GM23338 (cell line): ENCODE data around the gene AGO4. TPM values are rescaled to one million over a fixed set of nuclear protein-coding genes. Genes with fewer than 3 reads are reported as not detected.
A peak's percentile ranks its signal among the peaks of the same experiment; 100 is the strongest.

Experiments used
- ATAC-seq: fragments of 200-7000 bp; cut with Tn5 transposase; 3 replicates; pipeline ENCODE4 v1.9.1; 2020
- DNase-seq: peaks from one replicate; pipeline ENCODE4 v3.0.0-alpha.2; 2015; ENCODE audit warnings: low spot score
- H2AFZ ChIP-seq: fragments of 200-600 bp; sonication (generic); 2 replicates; pipeline ENCODE4 v1.8.0; 2016; ENCODE audit warnings: antibody characterized with exemption, mild to moderate bottlenecking, moderate library complexity
- H3F3A ChIP-seq: fragments of 200-600 bp; sonication (generic); replicated peaks from 2 replicates; pipeline ENCODE4 v1.8.0; 2017; ENCODE audit warnings: antibody characterized with exemption, mixed run types, low read depth
- H3K27ac ChIP-seq: fragments of 200-600 bp; sonication (generic); 2 replicates; pipeline ENCODE4 v1.6.1; 2016; ENCODE audit warnings: low read depth
- H3K27me3 ChIP-seq: fragments of 200-600 bp; sonication (generic); 2 replicates; pipeline ENCODE4 v1.8.0; 2016; ENCODE audit warnings: mild to moderate bottlenecking, mixed run types, moderate library complexity; ENCODE audit not compliant: insufficient read depth
- H3K36me3 ChIP-seq: fragments of 200-600 bp; sonication (generic); 2 replicates; pipeline ENCODE4 v1.8.0; 2016; ENCODE audit warnings: mild to moderate bottlenecking; ENCODE audit not compliant: insufficient read depth
- H3K4me1 ChIP-seq: fragments of 200-600 bp; sonication (generic); 2 replicates; pipeline ENCODE4 v1.8.0; 2016; ENCODE audit warnings: mild to moderate bottlenecking, moderate library complexity; ENCODE audit not compliant: insufficient read depth
- H3K4me2 ChIP-seq: fragments of 200-600 bp; sonication (generic); 2 replicates; pipeline ENCODE4 v1.7.1; 2017; ENCODE audit warnings: mixed run types
- H3K4me3 ChIP-seq: fragments of 200-600 bp; sonication (generic); 2 replicates; pipeline ENCODE4 v1.6.1; 2016; ENCODE audit warnings: mixed run types
- H3K79me2 ChIP-seq: fragments of 200-600 bp; sonication (generic); replicated peaks from 2 replicates; pipeline ENCODE4 v1.8.0; 2017; ENCODE audit warnings: mild to moderate bottlenecking; ENCODE audit not compliant: insufficient read depth
- H3K9me2 ChIP-seq: fragments of 200-600 bp; sonication (generic); 2 replicates; pipeline ENCODE4 v1.8.0; 2017; ENCODE audit not compliant: insufficient read depth
- H4K20me1 ChIP-seq: fragments of 200-600 bp; sonication (generic); replicated peaks from 2 replicates; pipeline ENCODE4 v1.8.0; 2017; ENCODE audit warnings: mild to moderate bottlenecking; ENCODE audit not compliant: insufficient read depth
- H3K27ac Mint-ChIP-seq: 2 replicates; pipeline ENCODE4 v1.8.0; 2020; ENCODE audit warnings: inconsistent platforms, mild to moderate bottlenecking, moderate library complexity, mixed read lengths
- H3K27me3 Mint-ChIP-seq: 3 replicates; pipeline ENCODE4 v1.8.0; 2022; ENCODE audit warnings: low read depth, mild to moderate bottlenecking, moderate library complexity, mixed read lengths, inconsistent platforms; ENCODE audit not compliant: insufficient read depth, poor library complexity
- H3K36me3 Mint-ChIP-seq: 3 replicates; pipeline ENCODE4 v1.8.0; 2021; ENCODE audit warnings: low read depth, mild to moderate bottlenecking, inconsistent platforms, moderate library complexity, mixed read lengths
- H3K4me1 Mint-ChIP-seq: 3 replicates; pipeline ENCODE4 v1.8.0; 2020; ENCODE audit warnings: mild to moderate bottlenecking, inconsistent platforms, mixed read lengths
- H3K4me3 Mint-ChIP-seq: 3 replicates; pipeline ENCODE4 v1.8.0; 2021; ENCODE audit warnings: moderate library complexity, mild to moderate bottlenecking, inconsistent platforms, mixed read lengths
- H3K9me3 Mint-ChIP-seq: 3 replicates; pipeline ENCODE4 v1.8.0; 2020; ENCODE audit warnings: moderate library complexity, mild to moderate bottlenecking, inconsistent platforms, mixed read lengths
- CREB1 ChIP-seq: fragments of 250-450 bp; sonication (Bioruptor Pico); IDR thresholded peaks from 2 replicates; pipeline ENCODE4 v1.5.0; 2020; ENCODE audit warnings: low read depth, mild to moderate bottlenecking, moderate library complexity
- EZH2phosphoT487 ChIP-seq: fragments of 200-600 bp; sonication (generic); IDR thresholded peaks from one replicate; pipeline ENCODE4 v1.8.1; 2018; ENCODE audit warnings: antibody characterized with exemption; ENCODE audit not compliant: unreplicated experiment
- JUNB ChIP-seq: IDR thresholded peaks from one replicate; pipeline ENCODE4 v1.6.1; 2016; ENCODE audit warnings: antibody characterized with exemption; ENCODE audit not compliant: unreplicated experiment
- NANOG ChIP-seq: IDR thresholded peaks from 2 replicates; pipeline ENCODE4 v1.6.1; 2016; ENCODE audit warnings: antibody characterized with exemption, borderline replicate concordance
- REST ChIP-seq: IDR thresholded peaks from one replicate; pipeline ENCODE4 v1.6.1; 2018; ENCODE audit warnings: antibody characterized with exemption; ENCODE audit not compliant: unreplicated experiment
- ZNF114 ChIP-seq: fragments of 250-450 bp; sonication (Bioruptor Pico); IDR thresholded peaks from 2 replicates; pipeline ENCODE4 v1.5.0; 2020; ENCODE audit warnings: mild to moderate bottlenecking, moderate library complexity
- polyA plus RNA-seq: library from polyadenylated mRNA; unstranded; fragments of >200 nt; fragmentation: Nextera tagmentation; extraction: Ambion mirVana; gene quantifications from 2 replicates; pipeline ENCODE4 v1.2.1, GENCODE V29; 2016
- total RNA-seq: library from RNA; depleted of rRNA; stranded (reverse); fragments of >200 nt; shearing (Covaris generic); gene quantifications from 2 replicates; pipeline ENCODE4 v1.2.3, GENCODE V29; 2014
- TF ChIP-seq, protein P1 (sequence below): fragments of 250-450 bp; sonication (Bioruptor Pico); IDR thresholded peaks from 2 replicates; pipeline ENCODE4 v1.5.0; 2020; ENCODE audit warnings: mild to moderate bottlenecking, moderate library complexity

The AGO4 gene
- total and polyA plus RNA-seq, 2 experiments from 2014 or later = 1.7 to 9.7 TPM

- TF ChIP-seq EZH2phosphoT487 = no peak
- TF ChIP-seq REST = no peak
- no peak for TF ChIP-seq NANOG
- H3K4me3 ChIP-seq = no peak overlapping the region
- H3K36me3 Mint-ChIP-seq = peaks cover 28% of the 10 kb centered on the region
Observed at GRCh38 chr1:35834218-35834617, 26.4 kb downstream of the AGO4 start.

DNA sequence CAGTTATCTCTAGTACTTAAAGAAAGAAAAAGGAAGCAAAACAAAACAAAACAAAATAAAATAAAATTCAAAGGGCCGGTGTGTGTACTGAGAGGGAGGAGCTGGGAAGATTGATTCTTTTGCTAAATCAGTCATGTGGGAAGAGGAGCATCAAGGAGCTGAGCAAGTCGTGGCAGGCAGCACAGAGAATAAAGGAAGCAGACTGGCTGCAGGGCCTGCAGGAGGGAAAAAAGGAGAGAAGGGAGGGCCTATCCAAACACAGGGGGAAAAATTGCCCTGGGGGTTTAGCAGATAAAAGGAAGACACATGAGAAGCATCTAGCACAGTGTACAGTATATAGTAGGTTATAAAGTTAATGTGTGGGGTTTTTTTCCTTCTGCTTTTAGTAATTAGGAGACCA is 27.6 kb downstream of the AGO4 start:
- peaks cover 6% of the 10 kb centered on the region; the same call in 1 of the 2 replicates for H3K36me3 ChIP-seq
- no peak overlapping the region for H3K4me3 ChIP-seq
- DNase-seq (peak; percentile 11), ATAC-seq (no peak; the same call in 2 of the 3 replicates)
- no peaks in the 10 kb centered on the region for H3F3A ChIP-seq
- 0 out of 2 replicates have a peak overlapping the region, but pooled peaks have one; percentile 3 for H3K27ac Mint-ChIP-seq
- no peak overlapping the region for H3K4me3 Mint-ChIP-seq
- peaks cover 28% of the 10 kb centered on the region for H3K36me3 Mint-ChIP-seq
- H3K4me1 ChIP-seq = no peaks in the 10 kb centered on the region
- H3K9me3 Mint-ChIP-seq = no peaks in the 10 kb centered on the region; the same call in 2 of the 3 replicates
- no peaks in the 10 kb centered on the region for H3K79me2 ChIP-seq
- TF ChIP-seq CREB1 (CRISPR knock-in tag) (no peak), NANOG (no peak), ZNF114 (CRISPR knock-in tag) (no peak), JUNB (no peak)
- TF ChIP-seq, protein P1, sequence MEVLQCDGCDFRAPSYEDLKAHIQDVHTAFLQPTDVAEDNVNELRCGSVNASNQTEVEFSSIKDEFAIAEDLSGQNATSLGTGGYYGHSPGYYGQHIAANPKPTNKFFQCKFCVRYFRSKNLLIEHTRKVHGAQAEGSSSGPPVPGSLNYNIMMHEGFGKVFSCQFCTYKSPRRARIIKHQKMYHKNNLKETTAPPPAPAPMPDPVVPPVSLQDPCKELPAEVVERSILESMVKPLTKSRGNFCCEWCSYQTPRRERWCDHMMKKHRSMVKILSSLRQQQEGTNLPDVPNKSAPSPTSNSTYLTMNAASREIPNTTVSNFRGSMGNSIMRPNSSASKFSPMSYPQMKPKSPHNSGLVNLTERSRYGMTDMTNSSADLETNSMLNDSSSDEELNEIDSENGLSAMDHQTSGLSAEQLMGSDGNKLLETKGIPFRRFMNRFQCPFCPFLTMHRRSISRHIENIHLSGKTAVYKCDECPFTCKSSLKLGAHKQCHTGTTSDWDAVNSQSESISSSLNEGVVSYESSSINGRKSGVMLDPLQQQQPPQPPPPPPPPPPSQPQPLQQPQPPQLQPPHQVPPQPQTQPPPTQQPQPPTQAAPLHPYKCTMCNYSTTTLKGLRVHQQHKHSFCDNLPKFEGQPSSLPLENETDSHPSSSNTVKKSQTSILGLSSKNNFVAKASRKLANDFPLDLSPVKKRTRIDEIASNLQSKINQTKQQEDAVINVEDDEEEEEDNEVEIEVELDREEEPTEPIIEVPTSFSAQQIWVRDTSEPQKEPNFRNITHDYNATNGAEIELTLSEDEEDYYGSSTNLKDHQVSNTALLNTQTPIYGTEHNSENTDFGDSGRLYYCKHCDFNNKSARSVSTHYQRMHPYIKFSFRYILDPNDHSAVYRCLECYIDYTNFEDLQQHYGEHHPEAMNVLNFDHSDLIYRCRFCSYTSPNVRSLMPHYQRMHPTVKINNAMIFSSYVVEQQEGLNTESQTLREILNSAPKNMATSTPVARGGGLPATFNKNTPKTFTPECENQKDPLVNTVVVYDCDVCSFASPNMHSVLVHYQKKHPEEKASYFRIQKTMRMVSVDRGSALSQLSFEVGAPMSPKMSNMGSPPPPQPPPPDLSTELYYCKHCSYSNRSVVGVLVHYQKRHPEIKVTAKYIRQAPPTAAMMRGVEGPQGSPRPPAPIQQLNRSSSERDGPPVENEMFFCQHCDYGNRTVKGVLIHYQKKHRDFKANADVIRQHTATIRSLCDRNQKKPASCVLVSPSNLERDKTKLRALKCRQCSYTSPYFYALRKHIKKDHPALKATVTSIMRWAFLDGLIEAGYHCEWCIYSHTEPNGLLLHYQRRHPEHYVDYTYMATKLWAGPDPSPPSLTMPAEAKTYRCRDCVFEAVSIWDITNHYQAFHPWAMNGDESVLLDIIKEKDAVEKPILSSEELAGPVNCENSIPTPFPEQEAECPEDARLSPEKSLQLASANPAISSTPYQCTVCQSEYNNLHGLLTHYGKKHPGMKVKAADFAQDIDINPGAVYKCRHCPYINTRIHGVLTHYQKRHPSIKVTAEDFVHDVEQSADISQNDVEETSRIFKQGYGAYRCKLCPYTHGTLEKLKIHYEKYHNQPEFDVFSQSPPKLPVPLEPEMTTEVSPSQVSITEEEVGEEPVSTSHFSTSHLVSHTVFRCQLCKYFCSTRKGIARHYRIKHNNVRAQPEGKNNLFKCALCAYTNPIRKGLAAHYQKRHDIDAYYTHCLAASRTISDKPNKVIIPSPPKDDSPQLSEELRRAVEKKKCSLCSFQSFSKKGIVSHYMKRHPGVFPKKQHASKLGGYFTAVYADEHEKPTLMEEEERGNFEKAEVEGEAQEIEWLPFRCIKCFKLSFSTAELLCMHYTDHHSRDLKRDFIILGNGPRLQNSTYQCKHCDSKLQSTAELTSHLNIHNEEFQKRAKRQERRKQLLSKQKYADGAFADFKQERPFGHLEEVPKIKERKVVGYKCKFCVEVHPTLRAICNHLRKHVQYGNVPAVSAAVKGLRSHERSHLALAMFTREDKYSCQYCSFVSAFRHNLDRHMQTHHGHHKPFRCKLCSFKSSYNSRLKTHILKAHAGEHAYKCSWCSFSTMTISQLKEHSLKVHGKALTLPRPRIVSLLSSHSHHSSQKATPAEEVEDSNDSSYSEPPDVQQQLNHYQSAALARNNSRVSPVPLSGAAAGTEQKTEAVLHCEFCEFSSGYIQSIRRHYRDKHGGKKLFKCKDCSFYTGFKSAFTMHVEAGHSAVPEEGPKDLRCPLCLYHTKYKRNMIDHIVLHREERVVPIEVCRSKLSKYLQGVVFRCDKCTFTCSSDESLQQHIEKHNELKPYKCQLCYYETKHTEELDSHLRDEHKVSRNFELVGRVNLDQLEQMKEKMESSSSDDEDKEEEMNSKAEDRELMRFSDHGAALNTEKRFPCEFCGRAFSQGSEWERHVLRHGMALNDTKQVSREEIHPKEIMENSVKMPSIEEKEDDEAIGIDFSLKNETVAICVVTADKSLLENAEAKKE (CRISPR knock-in tag) = no peak
- H3K9me2 ChIP-seq = no peaks in the 10 kb centered on the region
- no peak overlapping the region for H3K27ac ChIP-seq
- 0 out of 2 replicates have a peak, but pooled peaks cover 4% of the 10 kb centered on the region for H4K20me1 ChIP-seq
- no peak overlapping the region for H3K4me2 ChIP-seq
- H2AFZ ChIP-seq = no peak overlapping the region
- no peaks in the 10 kb centered on the region for H3K27me3 ChIP-seq
- H3K4me1 Mint-ChIP-seq = no peaks in the 10 kb centered on the region
- H3K27me3 Mint-ChIP-seq = peaks cover 2% of the 10 kb centered on the region

More at GRCh38 chr1:35834218-35834617, 26.4 kb downstream of the AGO4 start:
- DNase-seq (no peak), ATAC-seq (no peak)
- Mint-ChIP-seq H3K27ac (no peak overlapping the region), H3K4me3 (no peak overlapping the region), H3K27me3 (peaks cover 2% of the 10 kb centered on the region), H3K4me1 (no peaks in the 10 kb centered on the region), H3K9me3 (no peaks in the 10 kb centered on the region; the same call in 2 of the 3 replicates)
- H3F3A ChIP-seq = no peaks in the 10 kb centered on the region
- peaks cover 6% of the 10 kb centered on the region; the same call in 1 of the 2 replicates for H3K36me3 ChIP-seq
- H3K4me1 ChIP-seq = no peaks in the 10 kb centered on the region
- H3K79me2 ChIP-seq = no peaks in the 10 kb centered on the region
- H3K27ac ChIP-seq = no peak overlapping the region
- no peak overlapping the region for H2AFZ ChIP-seq
- no peak overlapping the region for H3K4me2 ChIP-seq
- no peaks in the 10 kb centered on the region for H3K9me2 ChIP-seq
- no peaks in the 10 kb centered on the region for H3K27me3 ChIP-seq
- 0 out of 2 replicates have a peak, but pooled peaks cover 4% of the 10 kb centered on the region for H4K20me1 ChIP-seq
